Kidney (tissue), 14 donors: Measurements from ENCODE around the gene ETV6. TPM values are rescaled to one million over a fixed set of nuclear protein-coding genes. Genes with fewer than 3 reads are reported as not detected.

ENCODE experiments used
- DNase-seq, 5 donors: peaks; one replicate each; pipeline ENCODE4 v3.0.0-alpha.2; 2013 to 2020
- FAIRE-seq: peaks from 2 replicates; lab custom pipeline; 2012; peaks lifted over from hg19 to GRCh38; lab: Jason Lieb, UNC
- H3K27ac ChIP-seq, 2 donors: one replicate each; pipeline ENCODE4 v1.7.0; 2013; ENCODE audit warnings: low read depth in 2 of 2, low read length in 2 of 2, inconsistent platforms in 1 of 2
- H3K27me3 ChIP-seq: one replicate; pipeline ENCODE4 v1.7.1; 2013; ENCODE audit warnings: low read length, inconsistent platforms; ENCODE audit not compliant: control insufficient read depth, insufficient read depth
- H3K36me3 ChIP-seq, 3 donors: one replicate each; pipeline versions ENCODE4 v1.7.0 to v1.7.1; 2013; ENCODE audit warnings: low read length in 3 of 3, control low read depth in 1 of 3, inconsistent platforms in 1 of 3; ENCODE audit not compliant: insufficient read depth in 3 of 3, control insufficient read depth in 2 of 3
- H3K4me1 ChIP-seq, 3 donors: one replicate each; pipeline versions ENCODE4 v1.7.0 to v1.7.1; 2013; ENCODE audit warnings: low read length in 3 of 3, inconsistent platforms in 1 of 3, low read depth in 1 of 3; ENCODE audit not compliant: control insufficient read depth in 2 of 3, insufficient read depth in 2 of 3
- H3K4me3 ChIP-seq, 3 donors: one replicate each; pipeline versions ENCODE4 v1.7.0 to v1.8.1; 2013; ENCODE audit warnings: low read length in 3 of 3, control low read depth in 1 of 3, inconsistent platforms in 1 of 3
- H3K9ac ChIP-seq, 3 donors: one replicate each; pipeline versions ENCODE4 v1.7.0 to v1.7.1; 2013; ENCODE audit warnings: low read length in 3 of 3, control low read depth in 1 of 3, inconsistent platforms in 1 of 3
- H3K9me3 ChIP-seq, 3 donors: one replicate each; pipeline versions ENCODE4 v1.7.0 to v1.7.1; 2013; ENCODE audit warnings: low read length in 3 of 3, control low read depth in 1 of 3, inconsistent platforms in 1 of 3; ENCODE audit not compliant: control insufficient read depth in 2 of 3, insufficient read depth in 1 of 3
- CTCF ChIP-seq: IDR thresholded peaks from 3 replicates; pipeline ENCODE4 v1.5.1; 2012; ENCODE audit warnings: mild to moderate bottlenecking, moderate library complexity, borderline replicate concordance; ENCODE audit not compliant: insufficient read depth; ENCODE audit errors: extremely low read depth
- intact Hi-C: fragments of 100-400 bp; cut with DNase I; formaldehyde crosslinking; loops from one replicate; pipeline ENCODE4 v1.11.1; 2022
- polyA plus RNA-seq: library from polyadenylated mRNA; stranded (reverse); fragments of 350-450 nt; fragmentation: Illumina TruSeq; extraction: RNeasy Lipid Tissue Mini Kit (QIAGEN cat#74804); gene quantifications from one replicate; pipeline ENCODE4 v1.2.3, GENCODE V29; 2014; ENCODE audit warnings: low read depth, low replicate concordance; ENCODE audit not compliant: insufficient read depth
- total RNA-seq: library from RNA; stranded (reverse); fragmentation: NEBNext Ultra II Directional; extraction: Animal tissue kit (Norgen Biotek cat#: 25700); gene quantifications from one replicate; pipeline ENCODE4 v1.2.1, GENCODE V29; 2021
- donor health status: control.
- donor health status: control.
- donor health status: control.
- donor health status: control.
- donor health status: control.
- donor health status: DM: yes; HTN: yes; CAD: no.
- donor health status: Normal renal cell carcinoma (clear cell type).

ETV6 gene
- total and polyA plus RNA-seq, 2 donors from 2014 or later: 5.2 to 59.8 TPM

GRCh38 chr12:11823043-11823442, 173.6 kb downstream of the ETV6 start:
- intact Hi-C loops: no loop called here
- no peak for FAIRE-seq

GRCh38 chr12:11823593-11823992, 174.1 kb downstream of the ETV6 start:
- no peak overlapping the region for H3K27ac ChIP-seq
- no peak overlapping the region for H3K4me3 ChIP-seq
- peaks cover 2 to 8% (median 6%) of the 10 kb centered on the region in 3 donors for H3K4me1 ChIP-seq
- intact Hi-C loops: no loop called here
- no peaks in the 10 kb centered on the region for H3K36me3 ChIP-seq
- TF ChIP-seq CTCF: no peak
- FAIRE-seq (no peak), DNase-seq (no peak)
- H3K27me3 ChIP-seq: no peaks in the 10 kb centered on the region
- H3K9me3 ChIP-seq: no peaks in the 10 kb centered on the region
- no peak overlapping the region for H3K9ac ChIP-seq

More at GRCh38 chr12:11823043-11823442, 173.6 kb downstream of the ETV6 start:
- Histone ChIP-seq H3K4me1 (peaks cover 2 to 8% (median 6%) of the 10 kb centered on the region in 3 donors), H3K27me3 (no peaks in the 10 kb centered on the region), H3K27ac (no peak overlapping the region), H3K36me3 (no peaks in the 10 kb centered on the region), H3K9ac (no peak overlapping the region), H3K4me3 (no peak overlapping the region), H3K9me3 (no peaks in the 10 kb centered on the region)
- DNase-seq: no peak
- no peak for TF ChIP-seq CTCF

- no peaks in the 10 kb centered on the region for H3K36me3 ChIP-seq
- no peaks in the 10 kb centered on the region for H3K27me3 ChIP-seq
- no peak overlapping the region for H3K4me3 ChIP-seq
- H3K9ac ChIP-seq: no peak overlapping the region
- intact Hi-C loops: no loop called here
- H3K9me3 ChIP-seq: no peaks in the 10 kb centered on the region
- peaks cover 2 to 9% (median 8%) of the 10 kb centered on the region in 3 donors for H3K4me1 ChIP-seq
- H3K27ac ChIP-seq: no peak overlapping the region
- DNase-seq (no peak), FAIRE-seq (no peak)
- no peak for TF ChIP-seq CTCF
Observed at GRCh38 chr12:11824069-11824468, 174.6 kb downstream of the ETV6 start.

GRCh38 chr12:11824736-11825135, 175.3 kb downstream of the ETV6 start:
- Histone ChIP-seq H3K4me3 (no peak overlapping the region), H3K27me3 (no peaks in the 10 kb centered on the region), H3K27ac (no peak overlapping the region), H3K9me3 (no peaks in the 10 kb centered on the region), H3K9ac (no peak overlapping the region), H3K4me1 (peaks cover 2 to 15% (median 9%) of the 10 kb centered on the region in 3 donors), H3K36me3 (no peaks in the 10 kb centered on the region)
- DNase-seq (no peak), FAIRE-seq (no peak)
- intact Hi-C loops: no loop called here
- no peak for TF ChIP-seq CTCF
